Immature natural killer cell (primary cell): Measurements from ENCODE around the gene OR6N1. TPM values are rescaled to one million over a fixed set of nuclear protein-coding genes. Genes with fewer than 3 reads are reported as not detected.

Source experiments
- DNase-seq, 3 donors: peaks; one replicate each; pipeline ENCODE4 v3.0.0; 2022; ENCODE audit warnings: mixed read lengths in 1 of 3
- H3K27ac Mint-ChIP-seq, 6 donors: one replicate each; pipeline ENCODE4 v1.8.0; 2020; ENCODE audit warnings: mixed read lengths in 6 of 6, mild to moderate bottlenecking in 5 of 6, inconsistent platforms in 4 of 6, moderate library complexity in 3 of 6
- H3K27me3 Mint-ChIP-seq, 3 donors: one replicate each; pipeline ENCODE4 v1.8.0; 2020 to 2021; ENCODE audit warnings: low read depth in 3 of 3, mild to moderate bottlenecking in 3 of 3, mixed read lengths in 3 of 3, moderate library complexity in 3 of 3, inconsistent platforms in 1 of 3
- H3K36me3 Mint-ChIP-seq, 3 donors: one replicate each; pipeline ENCODE4 v1.8.0; 2020; ENCODE audit warnings: mixed read lengths in 3 of 3, inconsistent platforms in 2 of 3, mild to moderate bottlenecking in 2 of 3
- H3K4me1 Mint-ChIP-seq, 2 donors: one replicate each; pipeline ENCODE4 v1.8.0; 2020; ENCODE audit warnings: inconsistent platforms in 2 of 2, mild to moderate bottlenecking in 2 of 2, mixed read lengths in 2 of 2, moderate library complexity in 1 of 2
- H3K4me3 Mint-ChIP-seq, 5 donors: one replicate each; pipeline ENCODE4 v1.8.0; 2020; ENCODE audit warnings: mild to moderate bottlenecking in 5 of 5, mixed read lengths in 5 of 5, inconsistent platforms in 3 of 5, moderate library complexity in 3 of 5
- H3K9me3 Mint-ChIP-seq, 6 donors: one replicate each; pipeline ENCODE4 v1.8.0; 2020; ENCODE audit warnings: mild to moderate bottlenecking in 6 of 6, mixed read lengths in 6 of 6, inconsistent platforms in 4 of 6, moderate library complexity in 3 of 6
- polyA plus RNA-seq, 3 donors: library from polyadenylated mRNA; unstranded; fragments of 300-500 nt; fragmentation: Illumina TruSeq; gene quantifications; one replicate each; pipeline ENCODE4 v1.2.3, GENCODE V29; 2021

Gene OR6N1
- polyA plus RNA-seq, 3 donors from 2014 or later = not detected

GRCh38 chr1:158724442-158724841 is 47.6 kb downstream of the OR6N1 start:
- Mint-ChIP-seq H3K36me3 (no peaks in the 10 kb centered on the region), H3K27me3 (peaks cover 5 to 9% (median 8%) of the 10 kb centered on the region in 3 donors), H3K4me3 (no peak overlapping the region)

GRCh38 chr1:158720620-158721019 is 51.4 kb downstream of the OR6N1 start, which contains the start of gene OR6K3:
Gene OR6K3 (minus strand): TSS chr1:158720720. CDS start chr1:158718115, 2,605 bp downstream.
- H3K4me1 Mint-ChIP-seq = no peaks in the 10 kb centered on the region
- peaks cover 0 to 5% (median 0%) of the 10 kb centered on the region in 3 donors for H3K36me3 Mint-ChIP-seq
- DNase-seq = no peak
- peaks cover 5 to 12% (median 10%) of the 10 kb centered on the region in 3 donors for H3K27me3 Mint-ChIP-seq
- no peak within 1 kb of the TSS for H3K27ac Mint-ChIP-seq
- no peak within 1 kb of the TSS for H3K4me3 Mint-ChIP-seq
- H3K9me3 Mint-ChIP-seq = no peaks in the 10 kb centered on the region

More at GRCh38 chr1:158724442-158724841, 47.6 kb downstream of the OR6N1 start:
- Mint-ChIP-seq H3K27ac (no peak overlapping the region), H3K9me3 (peaks cover 0 to 2% (median 0%) of the 10 kb centered on the region in 6 donors), H3K4me1 (no peaks in the 10 kb centered on the region)
- no peak for DNase-seq

GRCh38 chr1:158719664-158720063 is 52.3 kb downstream of the OR6N1 start:
- H3K27me3 Mint-ChIP-seq = peaks cover 5 to 10% (median 10%) of the 10 kb centered on the region in 3 donors
- no peaks in the 10 kb centered on the region for H3K4me1 Mint-ChIP-seq
- H3K9me3 Mint-ChIP-seq = no peaks in the 10 kb centered on the region
- peaks cover 0 to 5% (median 0%) of the 10 kb centered on the region in 3 donors for H3K36me3 Mint-ChIP-seq
- H3K4me3 Mint-ChIP-seq = no peak overlapping the region
- no peak overlapping the region for H3K27ac Mint-ChIP-seq
- no peak for DNase-seq

GRCh38 chr1:158717344-158717743 is 54.7 kb downstream of the OR6N1 start:
- no peak overlapping the region for H3K27ac Mint-ChIP-seq
- peaks cover 0 to 5% (median 0%) of the 10 kb centered on the region in 3 donors for H3K36me3 Mint-ChIP-seq
- no peak overlapping the region for H3K4me3 Mint-ChIP-seq
- H3K9me3 Mint-ChIP-seq = no peaks in the 10 kb centered on the region
- no peaks in the 10 kb centered on the region for H3K4me1 Mint-ChIP-seq
- H3K27me3 Mint-ChIP-seq = peaks cover under 1 to 18% (median 5%) of the 10 kb centered on the region in 3 donors
- no peak for DNase-seq

- H3K27ac Mint-ChIP-seq = no peak overlapping the region
- H3K4me3 Mint-ChIP-seq = no peak overlapping the region
- no peaks in the 10 kb centered on the region for H3K4me1 Mint-ChIP-seq
- peaks cover 0 to 25% (median 8%) of the 10 kb centered on the region in 3 donors for H3K27me3 Mint-ChIP-seq
- H3K9me3 Mint-ChIP-seq = peaks cover 0 to 1% (median 0%) of the 10 kb centered on the region in 6 donors
- DNase-seq = no peak
- peaks cover 0 to 5% (median 0%) of the 10 kb centered on the region in 3 donors for H3K36me3 Mint-ChIP-seq
Measured at GRCh38 chr1:158716335-158716734, 55.7 kb downstream of the OR6N1 start.

GRCh38 chr1:158714754-158715153 is 57.2 kb downstream of the OR6N1 start:
- Mint-ChIP-seq H3K9me3 (peaks cover 0 to 2% (median 0%) of the 10 kb centered on the region in 6 donors), H3K27me3 (peaks cover 2 to 25% (median 8%) of the 10 kb centered on the region in 3 donors), H3K27ac (no peak overlapping the region), H3K36me3 (peaks cover 0 to 5% (median 0%) of the 10 kb centered on the region in 3 donors), H3K4me3 (no peak overlapping the region), H3K4me1 (no peaks in the 10 kb centered on the region)
- no peak for DNase-seq

Other genes starting within 250 kb of the OR6N1 start
- gene OR6Y1, start 217.8 kb downstream of the OR6N1 start, polyA plus RNA-seq = not detected
- not detected for gene OR6P1, start 201.6 kb downstream of the OR6N1 start, polyA plus RNA-seq
- gene OR10X1, start 192.3 kb downstream of the OR6N1 start, polyA plus RNA-seq = not detected
- not detected for gene OR10Z1, start 166.9 kb downstream of the OR6N1 start, polyA plus RNA-seq
- not detected for gene SPTA1, start 85.5 kb downstream of the OR6N1 start, polyA plus RNA-seq
- not detected for gene OR6K2, start 71.5 kb downstream of the OR6N1 start, polyA plus RNA-seq
- not detected for gene OR6K3, start 51.5 kb downstream of the OR6N1 start, polyA plus RNA-seq
- gene OR6K6, start 17.5 kb downstream of the OR6N1 start, polyA plus RNA-seq = not detected
- gene OR6N2, start 9.0 kb upstream of the OR6N1 start, polyA plus RNA-seq = not detected
- 10 to 100 TPM in 1 of 3 donors, 1 to 10 TPM in 2; 2.8 to 16.3 (median 8.8) TPM for gene MNDA, start 59.2 kb upstream of the OR6N1 start, polyA plus RNA-seq
- 100 to 1,000 TPM; 141 to 290 (median 150) TPM for gene PYHIN1, start 159.4 kb upstream of the OR6N1 start, polyA plus RNA-seq
- gene IFI16, start 237.7 kb upstream of the OR6N1 start, polyA plus RNA-seq = 100 to 1,000 TPM in 1 of 3 donors, 10 to 100 TPM in 2; 78.8 to 205 (median 80.3) TPM